Activated T-cell treated with anti-CD3 and anti-CD28 coated beads, Interleukin-2, amount 50 U/mL, for 72 hours (primary cell): ENCODE results near the gene SMAD1. TPM values are rescaled to one million over a fixed set of nuclear protein-coding genes. Genes with fewer than 3 reads are reported as not detected.

Experiments
- ATAC-seq, 2 donors: fragments of 150-1000 bp; cut with Tn5 transposase; replicated peaks in 1 of 2; 2 replicates each; pipeline ENCODE4 v1.10.0; 2021; ENCODE audit warnings: moderate library complexity in 2 of 2, mild to moderate bottlenecking in 1 of 2
- DNase-seq, 2 donors: peaks; one replicate each; pipeline ENCODE4 v3.0.0; 2021 to 2022; ENCODE audit warnings: mixed read lengths in 1 of 2
- H3K27ac Mint-ChIP-seq: one replicate; pipeline ENCODE4 v1.8.0; 2022; ENCODE audit warnings: mild to moderate bottlenecking, moderate library complexity, mixed read lengths
- H3K27me3 Mint-ChIP-seq: one replicate; pipeline ENCODE4 v1.8.0; 2022; ENCODE audit warnings: low read depth, mixed read lengths
- H3K36me3 Mint-ChIP-seq, 2 donors: one replicate each; pipeline ENCODE4 v1.8.0; 2022; ENCODE audit warnings: mixed read lengths in 2 of 2, mild to moderate bottlenecking in 1 of 2; ENCODE audit not compliant: insufficient read depth in 2 of 2
- H3K4me1 Mint-ChIP-seq: one replicate; pipeline ENCODE4 v1.8.0; 2022; ENCODE audit warnings: low read depth, mixed read lengths
- H3K4me3 Mint-ChIP-seq, 2 donors: one replicate each; pipeline ENCODE4 v1.8.0; 2022; ENCODE audit warnings: mild to moderate bottlenecking in 2 of 2, mixed read lengths in 2 of 2, moderate library complexity in 2 of 2
- H3K9me3 Mint-ChIP-seq, 2 donors: one replicate each; pipeline ENCODE4 v1.8.0; 2022; ENCODE audit warnings: mixed read lengths in 2 of 2
- total RNA-seq, 2 donors: library from RNA; stranded (reverse); gene quantifications; one replicate each; pipeline ENCODE4 v1.2.3, GENCODE V29; 2022

SMAD1 gene
- total RNA-seq, 2 donors from 2014 or later: 3.1 to 9.1 TPM

DNA sequence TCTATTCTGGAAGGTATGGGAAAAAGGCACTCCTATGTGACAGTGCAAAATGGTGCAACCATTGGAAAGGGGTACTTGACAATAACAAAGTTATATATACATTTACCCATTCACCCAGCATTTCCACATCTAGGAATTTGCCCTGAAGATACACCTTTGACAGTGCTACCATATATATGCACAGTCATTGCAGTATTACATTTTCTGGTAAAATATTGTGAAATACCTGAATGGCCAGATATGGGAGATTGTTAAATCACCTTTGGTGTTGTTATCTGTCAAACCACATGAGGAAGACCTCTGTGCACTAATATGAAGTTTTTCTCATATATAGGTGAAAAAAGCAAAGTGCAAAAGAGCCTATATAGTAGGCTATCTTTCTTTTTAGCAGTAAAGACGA, 53.5 kb downstream of the SMAD1 start:
- no peak for DNase-seq
- Mint-ChIP-seq H3K27me3 (peaks cover 13% of the 10 kb centered on the region), H3K27ac (no peak overlapping the region), H3K36me3 (no peaks in the 10 kb centered on the region), H3K4me1 (peaks cover 4% of the 10 kb centered on the region), H3K4me3 (no peak overlapping the region), H3K9me3 (no peaks in the 10 kb centered on the region)
- no peak for ATAC-seq

- ATAC-seq (no peak), DNase-seq (no peak)
- no peak overlapping the region for H3K4me3 Mint-ChIP-seq
- no peak overlapping the region for H3K27ac Mint-ChIP-seq
- peaks cover 13% of the 10 kb centered on the region for H3K27me3 Mint-ChIP-seq
- no peaks in the 10 kb centered on the region for H3K9me3 Mint-ChIP-seq
- H3K36me3 Mint-ChIP-seq: no peaks in the 10 kb centered on the region
- H3K4me1 Mint-ChIP-seq: no peaks in the 10 kb centered on the region
Observed at GRCh38 chr4:145536044-145536443, 54.4 kb downstream of the SMAD1 start.

DNA sequence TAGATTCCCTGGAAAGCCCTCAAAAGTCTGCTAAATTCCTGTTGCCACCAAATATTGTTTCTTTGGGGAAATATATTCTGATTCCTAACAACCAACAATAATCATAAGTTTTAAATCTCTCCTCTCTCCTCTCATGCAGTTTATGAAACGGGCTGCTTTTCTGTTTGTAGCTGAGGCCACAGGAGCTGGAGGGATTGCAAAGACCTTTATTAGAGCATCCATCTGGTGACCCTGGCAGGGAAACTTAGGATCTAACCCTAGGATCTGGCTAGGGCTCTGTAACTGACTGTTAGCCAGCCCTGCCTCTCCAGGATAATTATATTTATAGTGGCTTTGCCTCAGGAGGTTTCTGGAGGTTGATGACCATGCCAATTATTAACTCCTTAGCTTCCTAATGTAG, 56.9 kb downstream of the SMAD1 start:
- H3K36me3 Mint-ChIP-seq: no peaks in the 10 kb centered on the region

GRCh38 chr4:145539671-145540070, 58.0 kb downstream of the SMAD1 start:
- Mint-ChIP-seq H3K36me3 (no peaks in the 10 kb centered on the region), H3K4me1 (no peaks in the 10 kb centered on the region), H3K4me3 (no peak overlapping the region), H3K27me3 (peaks cover 13% of the 10 kb centered on the region), H3K27ac (no peak overlapping the region), H3K9me3 (no peaks in the 10 kb centered on the region)
- ATAC-seq (no peak), DNase-seq (no peak)

More for the DNA sequence above, 56.9 kb downstream of the SMAD1 start:
- DNase-seq (no peak), ATAC-seq (no peak)
- H3K27me3 Mint-ChIP-seq: peaks cover 13% of the 10 kb centered on the region
- H3K27ac Mint-ChIP-seq: no peak overlapping the region
- no peak overlapping the region for H3K4me3 Mint-ChIP-seq
- H3K4me1 Mint-ChIP-seq: no peaks in the 10 kb centered on the region
- no peaks in the 10 kb centered on the region for H3K9me3 Mint-ChIP-seq

DNA sequence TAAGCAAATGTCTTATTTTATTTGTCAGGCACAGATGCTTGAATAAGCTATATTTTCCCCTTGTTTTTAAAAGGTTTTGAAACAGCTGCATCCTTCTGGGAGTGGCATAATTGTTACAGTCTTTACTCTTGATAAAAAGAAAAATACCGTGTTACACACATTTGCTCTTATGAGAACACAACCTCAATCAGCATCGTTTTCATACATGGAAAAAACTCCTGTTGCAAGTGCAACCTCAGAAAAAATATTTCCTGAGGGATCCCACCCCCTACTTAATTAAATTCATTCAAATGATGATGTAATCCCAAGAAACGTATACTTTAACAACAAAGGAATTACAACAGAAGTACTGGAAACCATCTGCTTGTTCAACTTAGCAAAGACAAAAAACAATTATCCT, 58.6 kb downstream of the SMAD1 start:
- Mint-ChIP-seq H3K4me3 (no peak overlapping the region), H3K36me3 (no peaks in the 10 kb centered on the region), H3K9me3 (no peaks in the 10 kb centered on the region), H3K4me1 (no peaks in the 10 kb centered on the region), H3K27ac (no peak overlapping the region), H3K27me3 (peaks cover 13% of the 10 kb centered on the region)
- no peak for DNase-seq
- ATAC-seq: no peak

GRCh38 chr4:145541346-145541745, 59.7 kb downstream of the SMAD1 start:
- H3K27ac Mint-ChIP-seq: no peak overlapping the region
- H3K9me3 Mint-ChIP-seq: no peaks in the 10 kb centered on the region
- H3K4me3 Mint-ChIP-seq: no peak overlapping the region
- no peak for ATAC-seq
- no peak for DNase-seq
- H3K4me1 Mint-ChIP-seq: peaks cover 6% of the 10 kb centered on the region
- peaks cover 9% of the 10 kb centered on the region for H3K27me3 Mint-ChIP-seq
- no peaks in the 10 kb centered on the region for H3K36me3 Mint-ChIP-seq

GRCh38 chr4:145545031-145545430, 63.4 kb downstream of the SMAD1 start:
- ATAC-seq (no peak), DNase-seq (no peak)
- H3K9me3 Mint-ChIP-seq: no peaks in the 10 kb centered on the region
- peaks cover 6% of the 10 kb centered on the region for H3K4me1 Mint-ChIP-seq
- no peak overlapping the region for H3K4me3 Mint-ChIP-seq
- no peak overlapping the region for H3K27ac Mint-ChIP-seq
- H3K27me3 Mint-ChIP-seq: no peaks in the 10 kb centered on the region
- H3K36me3 Mint-ChIP-seq: no peaks in the 10 kb centered on the region

GRCh38 chr4:145545538-145546174, 64.0 kb downstream of the SMAD1 start:
- H3K36me3 Mint-ChIP-seq: no peaks in the 10 kb centered on the region
- H3K9me3 Mint-ChIP-seq: no peaks in the 10 kb centered on the region
- H3K4me3 Mint-ChIP-seq: no peak overlapping the region
- H3K27me3 Mint-ChIP-seq: no peaks in the 10 kb centered on the region
- no peak for DNase-seq
- H3K4me1 Mint-ChIP-seq: peaks cover 6% of the 10 kb centered on the region
- ATAC-seq: no peak
- peak overlapping the region; percentile 40 for H3K27ac Mint-ChIP-seq

GRCh38 chr4:145546175-145546915, 64.7 kb downstream of the SMAD1 start:
- Mint-ChIP-seq H3K4me3 (no peak overlapping the region), H3K27ac (no peak overlapping the region), H3K36me3 (no peaks in the 10 kb centered on the region), H3K4me1 (peaks cover 6% of the 10 kb centered on the region), H3K27me3 (no peaks in the 10 kb centered on the region), H3K9me3 (no peaks in the 10 kb centered on the region)
- ATAC-seq: no peak
- no peak for DNase-seq

GRCh38 chr4:145551660-145552059, 70.0 kb downstream of the SMAD1 start:
- ATAC-seq (no peak), DNase-seq (no peak)
- no peak overlapping the region for H3K27ac Mint-ChIP-seq
- no peak overlapping the region for H3K4me3 Mint-ChIP-seq
- no peaks in the 10 kb centered on the region for H3K36me3 Mint-ChIP-seq
- peaks cover 9% of the 10 kb centered on the region for H3K4me1 Mint-ChIP-seq
- no peaks in the 10 kb centered on the region for H3K9me3 Mint-ChIP-seq
- no peaks in the 10 kb centered on the region for H3K27me3 Mint-ChIP-seq

DNA sequence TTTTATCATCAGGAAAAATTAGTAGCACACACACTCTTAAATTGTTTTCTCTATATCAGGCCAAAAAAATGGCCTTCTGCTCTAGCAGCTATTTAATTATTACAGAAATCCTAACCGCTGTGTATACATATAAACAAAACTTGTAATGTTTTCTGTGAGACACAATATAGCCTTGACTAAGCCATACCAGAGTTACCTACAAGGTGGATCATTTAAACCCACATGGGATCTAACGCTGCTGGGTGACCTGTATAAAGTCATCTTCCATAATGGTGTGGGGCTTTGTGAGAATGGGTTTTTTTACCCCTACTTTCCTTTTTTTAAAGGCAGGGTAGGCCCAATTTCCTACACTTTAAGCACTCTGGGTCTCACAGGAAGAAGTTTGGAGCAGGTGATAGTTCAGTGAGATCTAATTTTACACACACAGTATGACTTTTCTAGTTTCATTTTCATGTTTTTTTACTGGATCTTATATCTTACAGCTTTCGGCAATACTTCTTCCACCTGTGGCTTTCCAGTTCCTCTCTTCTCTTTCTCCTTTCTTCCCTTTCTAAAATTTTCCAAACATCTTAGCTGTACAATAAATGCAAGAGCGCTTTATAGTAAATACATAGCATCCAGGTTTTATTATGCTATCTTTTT, 70.6 kb downstream of the SMAD1 start:
- Mint-ChIP-seq H3K27ac (peak overlapping the region; percentile 70), H3K9me3 (no peaks in the 10 kb centered on the region)

GRCh38 chr4:145553375-145553774, 71.7 kb downstream of the SMAD1 start:
- DNase-seq (no peak), ATAC-seq (no peak)
- H3K4me1 Mint-ChIP-seq: peaks cover 9% of the 10 kb centered on the region
- no peaks in the 10 kb centered on the region for H3K27me3 Mint-ChIP-seq
- no peaks in the 10 kb centered on the region for H3K36me3 Mint-ChIP-seq
- H3K4me3 Mint-ChIP-seq: no peak overlapping the region
- no peak overlapping the region for H3K27ac Mint-ChIP-seq
- H3K9me3 Mint-ChIP-seq: no peaks in the 10 kb centered on the region

More for the DNA sequence above, 70.6 kb downstream of the SMAD1 start:
- DNase-seq (no peak), ATAC-seq (no peak)
- no peaks in the 10 kb centered on the region for H3K36me3 Mint-ChIP-seq
- peaks cover 9% of the 10 kb centered on the region for H3K4me1 Mint-ChIP-seq
- peak overlapping the region in 1 of 2 donors; percentile 50 for H3K4me3 Mint-ChIP-seq
- H3K27me3 Mint-ChIP-seq: no peaks in the 10 kb centered on the region

DNA sequence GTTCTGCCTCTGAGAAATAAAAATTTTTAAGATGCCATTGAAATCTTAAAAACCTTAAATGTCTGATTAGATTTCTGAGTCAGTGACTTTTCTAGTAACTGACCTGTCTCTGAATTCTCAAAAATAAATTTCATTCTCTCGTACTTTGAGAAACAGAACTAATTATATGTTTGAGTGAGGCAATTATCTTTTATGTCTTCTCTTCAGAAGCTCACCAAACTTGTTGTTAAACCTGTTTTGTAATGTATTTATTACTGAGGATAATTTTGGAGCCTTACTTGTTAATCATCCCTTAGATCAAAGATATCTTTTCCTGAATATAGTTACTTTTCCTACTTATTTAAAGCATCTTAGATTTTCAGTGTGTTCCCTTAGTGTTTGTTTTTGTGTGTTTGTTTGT, 73.0 kb downstream of the SMAD1 start:
- Mint-ChIP-seq H3K27me3 (no peaks in the 10 kb centered on the region), H3K4me3 (no peak overlapping the region), H3K27ac (peak overlapping the region; percentile 11), H3K36me3 (no peaks in the 10 kb centered on the region), H3K9me3 (no peaks in the 10 kb centered on the region), H3K4me1 (peaks cover 9% of the 10 kb centered on the region)
- ATAC-seq (no peak), DNase-seq (no peak)
